Measurements from ENCODE around the gene ELOB.

DNA sequence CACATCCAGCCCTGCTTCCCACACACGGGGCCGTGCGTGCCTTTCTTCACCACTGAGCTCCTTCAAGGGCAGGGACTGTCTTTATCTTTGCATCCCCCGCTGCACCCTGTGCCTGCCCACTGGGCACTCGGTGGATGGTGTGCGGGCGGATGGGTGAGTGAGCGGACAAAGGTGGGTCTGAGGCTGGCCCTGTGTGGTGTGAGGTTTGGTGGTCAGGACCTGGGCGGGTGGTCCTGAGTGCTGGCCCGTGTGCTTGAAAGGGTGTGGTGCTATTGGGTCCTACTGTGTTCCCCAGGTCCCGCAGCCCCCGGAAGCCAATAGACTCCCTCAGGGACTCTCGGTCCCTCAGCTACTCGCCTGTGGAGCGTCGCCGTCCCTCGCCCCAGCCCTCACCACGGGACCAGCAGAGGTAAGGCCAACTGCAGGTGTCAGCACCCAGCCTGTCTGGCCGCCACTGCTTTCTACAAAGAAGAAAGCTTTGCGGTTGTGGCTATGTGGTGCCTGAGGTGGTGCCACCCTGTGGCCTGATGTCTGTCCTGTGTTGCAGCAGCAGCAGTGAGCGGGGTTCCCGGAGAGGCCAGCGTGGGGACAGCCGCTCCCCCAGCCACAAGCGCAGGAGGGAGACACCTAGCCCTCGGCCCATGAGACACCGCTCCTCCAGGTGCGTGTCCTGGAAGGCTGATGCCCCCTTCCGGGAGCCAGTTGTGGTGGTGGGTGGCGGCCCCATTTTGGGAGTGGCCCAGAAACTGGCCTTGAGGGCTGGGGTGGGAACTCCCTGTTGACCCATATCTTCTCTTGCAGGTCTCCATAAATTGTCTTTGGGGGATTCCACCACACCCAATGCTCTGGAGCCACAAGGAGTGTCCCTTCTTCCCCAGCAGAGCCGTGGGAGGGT lies 6.8 kb downstream of the ELOB start:
- TF ChIP-seq, protein P1, sequence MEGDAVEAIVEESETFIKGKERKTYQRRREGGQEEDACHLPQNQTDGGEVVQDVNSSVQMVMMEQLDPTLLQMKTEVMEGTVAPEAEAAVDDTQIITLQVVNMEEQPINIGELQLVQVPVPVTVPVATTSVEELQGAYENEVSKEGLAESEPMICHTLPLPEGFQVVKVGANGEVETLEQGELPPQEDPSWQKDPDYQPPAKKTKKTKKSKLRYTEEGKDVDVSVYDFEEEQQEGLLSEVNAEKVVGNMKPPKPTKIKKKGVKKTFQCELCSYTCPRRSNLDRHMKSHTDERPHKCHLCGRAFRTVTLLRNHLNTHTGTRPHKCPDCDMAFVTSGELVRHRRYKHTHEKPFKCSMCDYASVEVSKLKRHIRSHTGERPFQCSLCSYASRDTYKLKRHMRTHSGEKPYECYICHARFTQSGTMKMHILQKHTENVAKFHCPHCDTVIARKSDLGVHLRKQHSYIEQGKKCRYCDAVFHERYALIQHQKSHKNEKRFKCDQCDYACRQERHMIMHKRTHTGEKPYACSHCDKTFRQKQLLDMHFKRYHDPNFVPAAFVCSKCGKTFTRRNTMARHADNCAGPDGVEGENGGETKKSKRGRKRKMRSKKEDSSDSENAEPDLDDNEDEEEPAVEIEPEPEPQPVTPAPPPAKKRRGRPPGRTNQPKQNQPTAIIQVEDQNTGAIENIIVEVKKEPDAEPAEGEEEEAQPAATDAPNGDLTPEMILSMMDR (conservative IDR thresholded peaks at IDR 0.05): no peak
- TF ChIP-seq EZH2 (IDR thresholded peaks at IDR 0.05; ENCODE audit: low read depth): no peak
